Retina (tissue), 1 donor: Measurements from ENCODE around the gene ACTRT3.
"Not testable (repeated sequence)": the region's sequence is repeated elsewhere in the genome, so short reads cannot be mapped to it uniquely, and the experiment has no call there.

Source experiments
- DNase-seq: peaks from one replicate; pipeline ENCODE4 v3.0.0-alpha.2; 2016

The ACTRT3 gene

DNA sequence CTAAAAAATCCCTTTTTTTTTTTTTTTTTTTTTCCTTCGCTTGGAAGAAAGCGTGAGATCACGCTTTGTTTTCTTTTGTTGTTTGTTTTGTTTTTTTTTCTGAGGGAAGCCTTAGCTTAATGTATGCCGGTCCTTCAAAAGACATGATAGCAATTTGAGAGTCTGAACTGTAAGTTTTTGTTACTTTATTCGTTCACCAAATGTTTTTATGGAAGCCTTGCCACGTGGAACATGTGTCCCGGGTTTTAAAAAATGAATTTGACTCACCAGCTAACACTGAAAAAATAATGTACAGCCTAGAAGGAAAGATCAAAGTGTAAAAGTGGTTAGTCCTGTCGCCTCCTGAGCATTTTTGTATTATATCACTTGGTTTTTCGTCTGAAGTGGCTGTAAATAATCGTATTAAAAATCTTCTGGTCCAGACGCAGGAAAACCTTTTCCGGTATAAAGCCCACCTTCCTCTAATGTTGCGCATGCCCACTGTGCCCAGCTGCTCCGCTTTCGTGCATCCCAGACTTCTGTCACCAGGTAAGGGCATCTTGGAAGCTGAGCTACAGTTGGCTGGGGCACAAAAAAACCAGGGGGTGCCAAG, 3.0 kb upstream of the ACTRT3 start:
- DNase-seq: peak; percentile 88

DNA sequence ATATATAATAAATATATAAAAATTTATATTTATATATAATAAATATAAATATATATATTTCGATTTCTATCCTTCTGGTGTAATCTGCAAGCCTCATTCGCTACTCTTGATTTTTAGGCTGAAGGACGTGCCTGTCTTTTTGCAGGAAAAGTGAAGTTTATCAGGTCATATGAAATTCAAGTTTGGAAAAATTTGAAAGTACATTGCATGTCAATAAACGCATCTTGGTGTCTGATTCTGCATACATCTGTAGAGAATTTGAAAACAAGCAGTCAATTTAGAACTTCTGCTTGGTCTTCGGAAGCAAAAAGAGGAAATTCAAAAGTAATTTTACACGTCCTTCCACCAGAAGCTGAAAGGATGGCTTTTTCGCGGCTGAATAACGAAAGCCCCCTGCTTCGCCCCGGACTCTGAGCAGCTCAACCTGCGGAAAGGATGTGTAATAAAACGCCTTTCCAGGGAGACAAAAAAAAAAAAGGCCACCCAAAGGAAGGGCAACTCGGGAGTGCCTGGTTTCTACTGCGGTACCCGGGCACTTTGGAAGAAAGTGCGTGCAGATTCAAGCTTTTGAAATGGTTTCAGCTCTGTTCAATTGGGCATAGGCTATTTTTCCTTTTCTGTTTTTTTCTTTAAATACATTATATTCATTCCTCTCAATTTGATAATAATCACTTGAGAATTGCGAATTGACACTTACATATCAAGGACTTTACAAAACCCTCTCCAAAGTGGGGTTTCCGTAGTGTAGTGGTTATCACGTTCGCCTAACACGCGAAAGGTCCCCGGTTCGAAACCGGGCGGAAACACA, 2.3 kb upstream of the ACTRT3 start:
- peak; percentile 95 for DNase-seq

DNA sequence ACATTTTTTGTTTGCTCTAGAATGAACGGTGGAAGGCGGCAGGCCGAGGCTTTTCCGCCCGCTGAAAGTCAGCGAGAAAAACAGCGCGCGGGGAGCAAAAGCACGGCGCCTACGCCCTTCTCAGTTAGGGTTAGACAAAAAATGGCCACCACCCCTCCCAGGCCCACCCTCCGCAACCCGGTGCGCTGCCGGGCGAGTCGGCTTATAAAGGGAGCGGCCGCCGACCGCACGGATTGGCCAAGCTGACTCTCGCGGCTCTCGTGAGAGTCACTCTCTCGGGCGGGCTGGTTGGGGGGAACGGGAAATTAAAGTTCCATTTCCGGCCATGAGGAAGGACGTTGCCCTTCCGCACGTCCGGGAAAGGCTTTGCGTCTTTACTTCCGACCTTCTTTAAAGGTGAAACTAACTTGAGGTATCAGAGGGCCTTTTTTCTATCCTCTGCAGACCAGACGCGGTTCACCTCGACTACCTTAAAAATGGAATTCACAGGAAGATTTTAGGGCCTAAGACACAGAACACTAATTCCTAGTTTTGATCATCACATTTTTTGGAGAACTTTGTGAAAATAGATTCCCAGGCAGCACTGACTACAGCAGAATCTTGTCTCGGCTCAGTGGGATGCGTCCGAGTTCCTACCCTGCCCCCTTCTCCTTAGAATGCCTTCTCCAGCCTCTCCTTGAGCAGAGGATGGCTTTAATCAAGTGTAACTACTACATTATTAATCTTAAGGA, 4.3 kb downstream of the ACTRT3 start, which contains the start of gene TERC:
TERC (minus strand) TSS at position 179 of the 731 bp plus-strand sequence.
- DNase-seq: peak; percentile 94

DNA sequence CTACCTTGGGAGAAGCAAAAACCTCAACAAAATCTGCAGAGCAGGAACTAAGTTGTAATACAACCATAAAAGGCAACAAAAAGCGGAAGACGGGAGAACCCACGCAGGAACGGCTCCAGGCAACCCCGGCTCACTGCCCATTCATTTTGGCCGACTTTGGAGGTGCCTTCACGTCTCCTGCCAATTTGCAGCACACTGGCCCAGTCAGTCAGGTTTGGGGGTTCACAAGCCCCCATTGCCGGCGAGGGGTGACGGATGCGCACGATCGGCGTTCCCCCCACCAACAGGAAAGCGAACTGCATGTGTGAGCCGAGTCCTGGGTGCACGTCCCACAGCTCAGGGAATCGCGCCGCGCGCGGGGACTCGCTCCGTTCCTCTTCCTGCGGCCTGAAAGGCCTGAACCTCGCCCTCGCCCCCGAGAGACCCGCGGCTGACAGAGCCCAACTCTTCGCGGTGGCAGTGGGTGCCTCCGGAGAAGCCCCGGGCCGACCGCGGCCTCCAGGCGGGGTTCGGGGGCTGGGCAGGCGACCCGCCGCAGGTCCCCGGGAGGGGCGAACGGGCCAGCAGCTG, 5.0 kb downstream of the ACTRT3 start:
- no peak for DNase-seq

DNA sequence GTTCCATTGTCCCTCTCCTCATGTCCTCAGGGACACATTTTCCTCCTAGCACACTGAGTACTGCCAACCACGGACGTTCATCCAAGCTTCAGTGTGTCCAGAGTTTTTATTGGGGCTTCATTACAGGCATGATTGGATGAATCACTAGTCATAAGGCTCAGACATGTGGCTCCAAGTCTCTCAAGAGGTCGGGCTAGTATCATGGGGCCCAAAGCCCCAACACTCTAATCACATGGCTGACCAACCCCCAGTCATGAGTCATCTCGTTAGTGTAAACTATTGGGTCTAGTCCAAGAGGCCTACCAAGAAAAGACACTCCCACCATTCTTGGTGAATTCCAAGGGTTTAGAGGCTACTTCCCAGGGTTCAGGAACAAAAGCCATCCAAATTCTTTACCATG, 8.9 kb downstream of the ACTRT3 start:
- no peak for DNase-seq

DNA sequence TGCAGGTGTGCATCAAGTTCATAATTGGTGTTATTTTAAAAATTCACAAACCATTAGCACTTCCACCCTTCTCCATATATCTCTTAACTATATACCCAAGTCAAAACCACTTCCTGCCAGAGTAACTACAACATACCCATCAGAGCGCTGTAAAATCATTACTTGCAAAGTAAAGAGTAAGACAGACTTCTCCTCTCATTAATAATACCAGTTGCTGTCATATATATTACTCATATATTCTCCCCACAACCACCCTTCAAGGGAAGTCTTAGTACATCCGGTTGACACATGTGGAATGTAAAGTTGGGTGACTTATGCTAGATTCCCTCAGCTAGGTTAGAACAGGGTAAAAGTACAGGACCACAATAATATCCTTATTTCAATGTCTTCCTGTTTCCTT, 10.1 kb downstream of the ACTRT3 start:
- no peak for DNase-seq

DNA sequence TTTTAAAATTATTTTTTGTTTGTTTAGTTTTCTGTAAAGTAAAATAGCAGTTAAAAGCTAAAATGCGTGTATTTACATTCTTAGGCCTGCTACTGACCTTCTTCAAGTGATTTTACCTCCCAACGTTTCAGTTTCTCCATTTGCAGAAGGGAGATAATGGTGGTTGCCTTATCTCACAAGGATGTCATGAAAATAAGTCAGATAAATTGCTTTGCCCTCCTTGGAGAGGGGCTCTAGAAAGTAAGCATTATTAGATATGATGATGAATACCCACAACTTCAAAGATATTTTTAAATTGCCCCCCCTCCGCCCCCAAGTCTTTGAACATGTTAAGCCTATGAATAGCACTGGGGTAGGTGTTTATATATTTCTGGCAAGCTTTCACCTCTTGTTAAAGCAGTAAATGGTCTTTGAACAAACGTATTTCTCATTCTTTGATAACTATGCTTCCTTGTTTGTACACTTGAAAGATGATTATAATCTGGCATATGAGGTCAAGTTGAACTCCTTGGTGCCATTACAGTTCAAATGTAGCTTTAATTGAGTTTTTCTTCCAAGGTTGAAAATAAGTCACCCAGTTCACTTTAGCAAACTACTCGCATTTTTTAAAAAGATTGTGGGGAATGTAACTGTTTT, 10.9 kb downstream of the ACTRT3 start:
- DNase-seq: no peak

DNA sequence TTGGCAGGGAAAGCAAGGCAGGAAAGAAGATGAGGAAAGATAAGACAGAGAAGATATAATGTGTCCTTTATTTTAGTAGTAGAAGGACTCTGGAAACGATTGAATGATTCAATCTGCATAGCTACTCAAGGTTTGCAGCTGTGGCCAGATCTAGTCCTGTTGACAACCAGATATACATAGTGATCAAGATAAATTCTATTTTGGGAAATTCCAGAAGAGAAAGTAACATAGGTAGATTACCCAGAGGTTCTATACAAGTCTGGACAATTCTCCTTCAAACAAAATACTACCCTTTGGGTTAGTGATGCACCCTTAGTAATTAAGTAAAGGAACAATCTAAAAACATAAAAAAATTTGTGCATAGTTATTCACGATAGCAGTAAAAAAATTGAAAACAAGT, 13.9 kb downstream of the ACTRT3 start:
- DNase-seq: no peak

DNA sequence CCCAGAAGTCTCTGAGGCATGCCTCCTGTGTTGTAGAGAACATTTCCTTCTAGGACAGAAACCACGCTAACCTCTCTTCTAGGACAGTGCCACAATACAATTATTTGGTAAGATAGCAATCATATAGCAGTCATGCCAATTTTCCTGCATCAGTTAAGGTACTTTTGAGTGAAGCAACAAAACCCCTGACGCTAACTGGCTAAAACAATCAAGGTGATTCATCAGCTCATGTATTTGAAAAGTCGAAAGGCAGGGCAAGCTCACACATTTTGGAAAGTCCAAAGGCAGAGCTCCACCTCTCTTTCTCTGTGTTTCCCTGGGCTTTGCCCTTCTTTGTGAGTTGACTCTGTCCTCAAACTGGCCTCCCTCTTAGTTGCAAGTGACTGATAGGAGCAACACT, 14.7 kb downstream of the ACTRT3 start:
- no peak for DNase-seq

DNA sequence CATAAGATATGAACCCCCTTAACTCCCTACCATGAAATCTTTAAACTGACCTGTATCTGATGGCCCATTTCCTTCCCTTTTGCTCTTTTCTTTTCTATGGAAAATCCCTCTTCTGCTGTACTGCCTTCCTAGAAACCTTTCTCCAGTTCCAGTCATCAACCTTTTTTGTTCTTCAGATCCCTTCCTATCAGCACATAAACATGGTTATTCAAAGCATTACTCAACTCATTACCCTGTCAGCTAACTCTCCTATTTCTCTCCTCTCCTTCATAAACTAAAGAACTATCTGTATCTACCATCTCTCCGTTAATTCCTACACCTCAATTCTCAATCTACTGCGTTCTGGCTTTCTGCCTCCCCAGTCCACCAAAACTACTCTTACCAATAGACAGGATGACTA, 17.5 kb downstream of the ACTRT3 start:
- no peak for DNase-seq

DNA sequence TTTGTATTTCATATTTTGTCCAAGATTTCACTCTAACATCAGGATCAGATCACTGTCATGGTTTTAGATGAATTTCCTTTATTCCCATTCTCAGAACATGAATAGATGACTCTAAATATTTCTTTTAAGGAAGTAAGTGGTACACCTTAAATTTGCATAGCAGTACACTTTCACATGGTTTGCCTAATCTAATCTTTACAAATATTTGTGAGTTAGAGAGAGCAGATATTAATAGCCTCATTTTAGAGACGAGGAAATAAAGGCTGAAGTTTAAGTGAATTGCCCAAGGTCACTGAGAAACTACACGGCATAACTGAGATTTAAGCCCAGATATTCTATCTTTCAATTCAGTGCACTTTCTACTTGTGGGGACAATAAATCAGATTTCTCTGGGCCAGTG, 18.7 kb downstream of the ACTRT3 start:
- no peak for DNase-seq

DNA sequence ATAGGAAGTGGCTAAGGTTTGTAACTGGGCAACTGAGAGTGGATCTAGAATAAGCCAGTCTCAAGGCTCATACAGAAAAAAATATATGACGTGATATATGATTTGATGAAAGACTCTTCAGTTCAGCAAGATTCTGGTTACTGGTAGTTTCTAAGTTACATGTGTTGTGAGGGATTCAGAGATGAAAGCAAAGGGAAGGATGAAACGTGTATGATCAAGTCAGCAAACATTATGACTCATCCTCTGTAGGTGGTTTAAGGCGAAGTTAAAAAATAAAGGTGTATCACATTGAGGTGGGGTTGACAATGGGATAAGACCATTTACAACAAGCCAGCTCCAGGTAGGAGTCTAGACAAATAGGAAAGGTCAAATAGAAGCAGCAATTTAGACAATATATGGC, 20.7 kb downstream of the ACTRT3 start:
- DNase-seq: no peak

DNA sequence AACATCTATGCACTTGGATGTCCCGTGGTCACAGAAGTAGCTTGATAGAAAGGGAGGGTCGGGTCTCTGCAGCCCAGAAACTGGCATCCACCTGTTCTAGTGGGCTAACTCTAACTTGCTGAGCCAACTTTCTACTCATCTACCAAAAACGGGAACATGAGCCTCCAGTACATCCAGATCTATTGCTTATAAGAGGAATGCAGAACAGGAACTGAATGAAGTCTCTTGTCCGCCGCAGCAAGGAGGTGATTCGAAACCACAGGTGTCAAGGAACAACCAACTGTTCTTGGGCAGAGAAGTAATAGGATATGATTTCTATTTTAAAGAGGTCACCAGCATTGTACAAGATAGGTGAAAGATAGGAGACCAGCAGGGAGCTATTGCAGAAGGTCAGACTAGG, 22.4 kb downstream of the ACTRT3 start:
- DNase-seq: no peak

DNA sequence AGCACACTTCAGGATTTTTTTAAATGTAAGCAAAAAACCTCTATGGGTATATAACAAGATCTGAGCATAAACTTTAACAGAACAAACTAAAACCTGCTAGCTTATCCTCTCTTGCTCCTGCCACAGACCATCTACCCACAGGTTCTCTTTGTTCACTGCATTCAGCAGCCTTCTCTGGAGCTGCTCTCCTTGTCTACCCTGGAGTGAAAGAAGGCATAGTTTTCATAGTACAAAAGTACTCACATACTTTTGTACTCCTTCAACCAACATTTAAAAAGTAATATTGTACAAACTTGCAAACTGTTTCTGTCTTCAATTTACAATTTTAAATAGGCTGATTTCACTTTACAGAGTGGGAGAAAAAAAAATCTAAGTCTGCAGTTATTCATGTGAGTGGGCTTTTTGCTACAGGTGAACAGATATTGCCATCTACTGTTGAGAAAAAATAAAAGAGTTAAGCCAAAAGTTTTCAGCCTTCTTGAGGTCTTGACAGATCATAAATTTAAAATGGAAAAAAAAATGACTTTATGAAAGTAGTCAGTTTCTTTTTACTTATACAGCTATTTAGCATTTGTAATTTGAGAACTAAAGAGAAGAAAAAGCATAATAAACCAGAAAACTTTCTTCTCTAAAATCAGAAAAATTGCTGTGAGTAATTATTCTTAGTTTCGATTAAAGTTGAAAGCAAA, 24.9 kb downstream of the ACTRT3 start:
- DNase-seq: no peak

DNA sequence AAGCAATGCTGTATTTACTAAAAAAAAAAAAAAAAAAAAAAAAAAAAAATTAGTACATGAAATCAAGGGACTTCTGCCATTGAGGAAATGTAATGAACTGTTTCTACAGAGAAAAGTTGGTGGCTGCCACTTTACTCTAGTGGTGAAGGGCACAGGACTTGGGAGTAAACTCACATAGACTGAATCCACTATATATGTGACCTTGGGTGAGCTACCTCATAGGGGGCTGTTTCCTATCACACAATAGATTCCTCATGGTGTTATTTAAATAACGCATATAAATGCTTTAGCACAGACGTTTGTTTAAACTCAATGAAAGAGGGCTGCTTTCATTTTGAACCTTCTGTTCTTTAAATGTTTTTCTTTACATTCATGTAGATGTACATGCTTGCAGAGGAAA, 30.3 kb downstream of the ACTRT3 start:
- no peak for DNase-seq

DNA sequence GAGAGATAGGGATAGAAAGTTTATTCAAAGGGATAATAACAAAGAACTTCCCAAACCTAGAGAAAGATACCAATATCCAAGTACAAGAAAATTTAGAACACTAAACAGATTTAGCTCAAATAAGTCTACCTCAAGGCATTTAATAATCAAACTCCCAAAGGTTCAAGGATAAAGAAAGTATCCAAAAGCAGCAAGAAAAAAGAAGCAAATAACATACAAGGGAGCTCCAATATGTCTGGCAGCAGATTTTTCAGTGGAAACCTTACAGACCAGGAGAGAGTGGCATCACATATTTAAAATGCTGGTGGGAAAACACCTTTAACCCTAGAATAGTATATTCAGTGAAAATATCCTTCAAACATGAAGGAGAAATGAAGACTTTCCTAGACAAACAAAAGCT, 37.5 kb downstream of the ACTRT3 start:
- not testable (repeated sequence) for DNase-seq

DNA sequence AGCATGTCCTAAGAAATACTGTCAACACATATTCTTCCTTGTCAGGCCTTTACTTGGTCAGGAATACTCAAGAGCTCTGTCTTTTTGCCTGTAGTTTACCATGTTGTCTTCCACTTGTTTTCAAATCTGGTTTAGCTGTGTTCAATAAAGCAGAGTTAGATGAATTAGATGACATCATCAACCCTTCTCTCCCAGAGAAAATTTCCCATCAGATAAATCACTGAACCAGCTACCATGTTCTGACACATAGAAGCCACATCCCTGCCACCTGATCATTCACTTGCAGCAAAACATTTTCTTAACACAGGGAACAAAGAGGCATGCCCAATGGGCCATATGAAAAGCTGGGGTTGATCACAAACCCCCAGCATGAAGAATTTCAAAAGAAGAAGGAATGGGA, 46.6 kb downstream of the ACTRT3 start:
- no peak for DNase-seq

DNA sequence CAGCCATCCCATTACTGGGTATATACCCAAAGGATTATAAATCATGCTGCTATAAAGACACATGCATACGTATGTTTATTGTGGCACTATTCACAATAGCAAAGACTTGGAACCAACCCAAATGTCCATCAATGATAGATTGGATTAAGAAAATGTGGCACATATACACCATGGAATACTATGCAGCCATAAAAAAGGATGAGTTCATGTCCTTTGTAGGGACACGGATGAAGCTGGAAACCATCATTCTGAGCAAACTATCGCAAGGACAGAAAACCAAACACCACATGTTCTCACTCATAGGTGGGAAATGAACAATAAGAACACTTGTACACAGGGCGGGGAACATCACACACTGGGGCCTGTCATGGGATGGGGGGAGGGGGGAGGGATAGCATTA, 50.9 kb downstream of the ACTRT3 start:
- DNase-seq: not testable (repeated sequence)
